Measurements from ENCODE around the gene HRK. TPM values are rescaled to one million over a fixed set of nuclear protein-coding genes. Genes with fewer than 3 reads are reported as not detected.
A peak's percentile ranks its signal among the peaks of the same experiment; 100 is the strongest.

Gene HRK
- total RNA-seq, 1 experiment from 2014 or later = 2.6 TPM

- H4K20me1 ChIP-seq (ENCODE audit: control insufficient read depth, insufficient read depth, insufficient read length) = no peaks in the 10 kb centered on the region
- no peak overlapping the region for H2BK20ac ChIP-seq (ENCODE audit: low read depth, low read length, poor library complexity, severe bottlenecking)
Measured at GRCh38 chr12:116882742-116883141, 1.5 kb upstream of the HRK start.

More at GRCh38 chr12:116882742-116883141, 1.5 kb upstream of the HRK start:
- no peak overlapping the region for H2BK120ac ChIP-seq (ENCODE audit: low read depth, low read length, poor library complexity, severe bottlenecking)
- no peak overlapping the region for H2BK12ac ChIP-seq (ENCODE audit: insufficient read length, low read depth, low read length)
- no peak overlapping the region for H3K56ac ChIP-seq (ENCODE audit: insufficient read length, low read depth, low read length)
- H3K4ac ChIP-seq (ENCODE audit: low read depth, low read length) = no peak overlapping the region
- peaks cover 42% of the 10 kb centered on the region for H3K27me3 ChIP-seq (ENCODE audit: insufficient read depth, low read length)
- H3K14ac ChIP-seq (ENCODE audit: insufficient read depth, low read length) = no peak overlapping the region
- Mint-ChIP-seq H3K36me3 (ENCODE audit: insufficient read depth in 1 of 3, low read depth in 3 of 3) (no peaks in the 10 kb centered on the region), H3K27me3 (ENCODE audit: low read depth) (peaks cover 89% of the 10 kb centered on the region), H3K4me1 (peaks cover 30 to 34% of the 10 kb centered on the region in 2 experiments), H3K4me3 (peak overlapping the region; percentile 9 to 88; a peak in 2 of 5 replicates), H3K9me3 (no peaks in the 10 kb centered on the region; a peak in 1 of 5 replicates), H3K27ac (no peak overlapping the region)
- H3K9me3 ChIP-seq (ENCODE audit: control insufficient read depth, low read depth, low read length) = no peaks in the 10 kb centered on the region
- H4K91ac ChIP-seq (ENCODE audit: insufficient read length, low read depth, low read length) = no peak overlapping the region
- no peaks in the 10 kb centered on the region for H3K79me1 ChIP-seq (ENCODE audit: insufficient read depth, low read depth, low read length, poor library complexity, severe bottlenecking)
- no peaks in the 10 kb centered on the region for H3K79me2 ChIP-seq (ENCODE audit: insufficient read depth, low read length)
- H3K23me2 ChIP-seq (ENCODE audit: insufficient read length, low read depth, low read length, poor library complexity, severe bottlenecking) = peaks cover 22% of the 10 kb centered on the region
- whole genome bisulfite sequencing (ENCODE audit: extremely low coverage, insufficient read length, low lambda C conversion rate) = no CpG with 5 or more reads among the region's 6 CpGs
- H2AFZ ChIP-seq (ENCODE audit: low read length) = no peak overlapping the region
- no peak overlapping the region for H3K23ac ChIP-seq (ENCODE audit: insufficient read length, low read depth, low read length)
- no peak overlapping the region for H3K9ac ChIP-seq (ENCODE audit: extremely low read depth, insufficient read length, low read length)
- no peak overlapping the region for H3K18ac ChIP-seq (ENCODE audit: insufficient read length, low read depth, low read length)
- H3K27ac ChIP-seq (ENCODE audit: insufficient read length, low read depth, low read length) = no peak overlapping the region
- DNase-seq = peak; percentile 48
- TF ChIP-seq CTCF (conservative IDR thresholded peaks at IDR 0.05) = peak; percentile 52
- H4K8ac ChIP-seq (replicated peaks; ENCODE audit: insufficient read length, low read depth, low read length) = no peak overlapping the region
- no peaks in the 10 kb centered on the region for H3K4me1 ChIP-seq (ENCODE audit: insufficient read depth, low read length)
- H2AK5ac ChIP-seq (ENCODE audit: insufficient read length, low read length) = no peak overlapping the region
- H3K4me2 ChIP-seq (ENCODE audit: insufficient read depth, insufficient read length, low read length) = peak overlapping the region; percentile 59
- H3T11ph ChIP-seq (ENCODE audit: low read length) = no peak overlapping the region
- H4K5ac ChIP-seq (ENCODE audit: insufficient read length, low read depth, low read length) = no peak overlapping the region
- no peak overlapping the region for H2BK15ac ChIP-seq (ENCODE audit: low read depth, low read length)
- H2BK5ac ChIP-seq (ENCODE audit: insufficient read length, low read length) = no peak overlapping the region
